ENCODE data around the gene PRMT5.
"Not testable (repeated sequence)": the region's sequence is repeated elsewhere in the genome, so short reads cannot be mapped to it uniquely, and the experiment has no call there.

PRMT5 gene

DNA sequence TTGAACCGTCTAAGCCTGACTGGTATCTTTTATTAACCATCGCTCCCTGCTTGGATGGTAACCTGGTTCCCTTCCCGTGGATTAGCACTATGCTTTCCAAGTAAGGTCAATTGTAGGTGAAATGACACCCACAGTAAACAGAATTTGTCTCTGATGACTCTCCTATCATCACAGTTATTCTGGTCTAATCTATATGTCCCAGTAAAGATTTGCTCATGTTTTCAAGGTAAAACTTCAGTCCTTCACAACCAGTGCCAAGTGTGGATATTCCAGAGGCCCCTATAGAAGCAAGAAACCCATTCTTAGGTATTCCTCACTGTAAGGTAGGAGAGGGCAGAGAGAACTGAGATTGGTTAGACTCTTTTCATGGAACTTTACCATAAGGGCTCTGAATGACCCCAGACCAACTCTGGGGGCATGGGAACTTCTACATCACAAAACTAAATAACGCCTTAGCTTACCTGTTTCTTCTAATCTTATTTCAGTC, 37.6 kb upstream of the PRMT5 start:
- H3K9me3 ChIP-seq (ENCODE audit: control insufficient read depth, insufficient read depth, low read length), result no peaks in the 10 kb centered on the region
- H3K27ac ChIP-seq (ENCODE audit: low read depth, low read length), result no peak overlapping the region
- no peak overlapping the region for H3K4me3 ChIP-seq (ENCODE audit: low read depth, low read length)
- H3K9ac ChIP-seq (ENCODE audit: low read depth, low read length), result no peak overlapping the region
- H3K27me3 ChIP-seq (ENCODE audit: control insufficient read depth, insufficient read depth, low read length), result no peaks in the 10 kb centered on the region
- H3K4me1 ChIP-seq (ENCODE audit: control insufficient read depth, insufficient read depth, low read length), result no peaks in the 10 kb centered on the region
- H3K36me3 ChIP-seq (ENCODE audit: control insufficient read depth, insufficient read depth, low read length), result peaks cover 14% of the 10 kb centered on the region

DNA sequence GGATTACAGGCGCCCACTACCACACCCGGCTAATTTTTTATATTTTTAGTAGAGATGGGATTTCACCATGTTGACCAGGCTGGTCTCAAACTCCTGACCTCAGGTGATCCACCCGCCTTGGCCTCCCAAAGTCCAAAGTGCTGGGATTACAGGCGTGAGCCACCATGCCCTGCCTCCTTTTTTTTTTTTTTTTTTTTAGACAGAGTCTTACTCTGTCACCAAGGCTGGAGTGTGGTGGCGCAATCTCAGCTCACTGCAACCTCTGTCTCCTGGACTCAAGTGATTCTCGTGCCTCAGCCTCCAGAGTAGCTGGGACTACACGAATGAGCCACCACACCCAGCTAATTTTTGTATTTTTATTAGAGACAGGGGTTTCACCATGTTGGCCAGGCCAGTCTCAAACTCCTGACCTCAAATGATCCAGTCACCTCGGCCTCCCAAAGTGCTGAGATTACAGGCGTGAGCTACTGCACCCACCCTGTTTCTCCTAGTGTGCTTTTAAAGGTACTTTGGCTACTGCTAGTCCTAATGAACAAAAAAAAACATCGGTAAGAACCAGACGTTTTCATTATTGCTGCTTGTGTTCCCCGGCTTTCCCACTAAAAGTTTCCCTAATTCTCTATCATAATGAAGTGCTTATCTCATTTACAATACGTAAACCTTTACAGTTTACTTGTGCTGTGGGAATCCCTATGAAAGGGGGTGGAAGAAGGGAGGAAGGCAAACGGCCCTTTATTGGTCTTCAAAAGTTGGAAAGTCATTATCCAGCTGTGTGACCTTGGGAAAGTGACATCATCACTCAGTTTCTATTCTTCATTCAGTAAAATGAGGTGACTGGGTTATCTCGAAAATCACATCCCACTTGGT, 37.0 kb upstream of the PRMT5 start:
- H3K36me3 ChIP-seq (ENCODE audit: control insufficient read depth, insufficient read depth, low read length); H3K27ac ChIP-seq (ENCODE audit: low read depth, low read length); H3K4me1 ChIP-seq (ENCODE audit: control insufficient read depth, insufficient read depth, low read length); H3K9me3 ChIP-seq (ENCODE audit: control insufficient read depth, insufficient read depth, low read length); H3K9ac ChIP-seq (ENCODE audit: low read depth, low read length); H3K27me3 ChIP-seq (ENCODE audit: control insufficient read depth, insufficient read depth, low read length); H3K4me3 ChIP-seq (ENCODE audit: low read depth, low read length): not testable (repeated sequence)

DNA sequence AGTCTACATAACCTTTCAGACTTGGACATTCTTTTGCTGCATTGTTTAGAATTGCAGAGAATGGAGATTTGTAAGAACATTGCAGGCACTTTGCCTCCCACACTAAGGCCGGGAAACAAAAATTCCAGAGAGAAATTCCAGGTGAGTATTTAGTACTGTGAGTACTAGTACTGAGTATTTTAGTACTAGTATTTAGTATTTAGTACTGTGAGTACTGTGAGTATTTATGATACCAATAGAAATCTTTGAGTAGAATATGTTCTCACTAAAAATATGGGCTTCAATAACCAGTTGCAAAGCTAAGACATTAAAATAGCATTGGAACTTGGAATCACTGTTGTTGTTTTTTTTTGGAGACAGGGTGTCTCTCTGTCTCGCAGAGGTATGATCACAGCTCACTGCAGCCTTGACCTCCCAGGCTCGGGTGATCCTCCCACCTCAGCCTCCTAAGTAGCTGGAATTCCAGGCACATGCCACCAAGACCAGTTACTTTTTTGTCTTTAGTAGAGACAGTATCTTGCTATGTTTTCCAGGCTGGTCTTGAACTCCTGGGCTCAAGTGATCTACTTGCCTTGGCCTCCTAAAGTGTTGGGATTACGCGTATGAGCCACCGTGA, 33.0 kb upstream of the PRMT5 start:
- Histone ChIP-seq H3K9me3 (ENCODE audit: control insufficient read depth, insufficient read depth, low read length) (no peaks in the 10 kb centered on the region), H3K27ac (ENCODE audit: low read depth, low read length) (no peak overlapping the region), H3K36me3 (ENCODE audit: control insufficient read depth, insufficient read depth, low read length) (no peaks in the 10 kb centered on the region), H3K4me1 (ENCODE audit: control insufficient read depth, insufficient read depth, low read length) (no peaks in the 10 kb centered on the region), H3K4me3 (ENCODE audit: low read depth, low read length) (no peak overlapping the region), H3K9ac (ENCODE audit: low read depth, low read length) (no peak overlapping the region), H3K27me3 (ENCODE audit: control insufficient read depth, insufficient read depth, low read length) (no peaks in the 10 kb centered on the region)

DNA sequence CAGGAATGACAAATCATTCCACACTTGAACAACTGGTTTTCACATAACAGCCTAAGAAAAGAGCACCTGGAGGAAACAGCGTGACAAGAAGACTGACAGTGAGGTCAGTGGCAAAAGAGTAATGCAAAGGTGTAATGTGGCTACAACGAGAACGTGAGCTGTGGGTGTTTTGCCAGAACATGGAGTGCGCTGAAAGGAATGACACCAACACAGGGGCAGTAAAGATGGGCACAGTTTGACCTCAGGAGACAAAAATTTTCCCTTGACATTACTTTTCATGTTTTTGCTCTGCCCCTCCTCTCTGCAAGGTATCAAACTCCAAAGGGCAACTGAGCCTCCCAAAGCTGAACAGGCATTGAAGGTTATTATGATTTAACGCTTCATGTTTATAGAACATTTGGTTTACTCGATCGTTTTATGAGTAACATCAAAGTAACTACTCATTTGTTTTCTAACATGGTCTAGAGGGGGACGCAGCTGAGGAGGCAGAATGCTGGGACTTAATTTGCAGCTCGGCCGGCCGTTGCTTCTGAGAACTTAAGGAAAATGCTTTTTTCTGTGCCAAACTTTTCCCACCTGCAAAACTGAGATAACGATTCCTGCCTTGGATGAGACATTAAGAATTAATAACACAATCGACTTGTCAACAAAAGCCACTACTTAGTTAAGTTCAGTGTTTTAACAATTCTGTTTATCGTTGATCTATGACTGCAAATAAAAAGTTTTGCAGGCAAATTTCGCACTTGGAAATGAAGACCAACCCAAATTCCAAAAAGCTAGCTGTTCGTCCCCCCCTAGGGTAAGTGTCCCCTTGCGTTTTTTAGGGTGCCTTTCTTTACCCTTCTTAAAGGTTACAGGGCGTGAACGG, 26.8 kb upstream of the PRMT5 start:
- H3K36me3 ChIP-seq (ENCODE audit: control insufficient read depth, insufficient read depth, low read length), result peaks cover 21% of the 10 kb centered on the region
- no peaks in the 10 kb centered on the region for H3K9me3 ChIP-seq (ENCODE audit: control insufficient read depth, insufficient read depth, low read length)
- peaks cover 7% of the 10 kb centered on the region for H3K4me1 ChIP-seq (ENCODE audit: control insufficient read depth, insufficient read depth, low read length)
- H3K9ac ChIP-seq (ENCODE audit: low read depth, low read length), result peak overlapping the region; percentile 91
- H3K27me3 ChIP-seq (ENCODE audit: control insufficient read depth, insufficient read depth, low read length), result no peaks in the 10 kb centered on the region
- peak overlapping the region; percentile 99 for H3K27ac ChIP-seq (ENCODE audit: low read depth, low read length)
- H3K4me3 ChIP-seq (ENCODE audit: low read depth, low read length), result peak overlapping the region; percentile 75

DNA sequence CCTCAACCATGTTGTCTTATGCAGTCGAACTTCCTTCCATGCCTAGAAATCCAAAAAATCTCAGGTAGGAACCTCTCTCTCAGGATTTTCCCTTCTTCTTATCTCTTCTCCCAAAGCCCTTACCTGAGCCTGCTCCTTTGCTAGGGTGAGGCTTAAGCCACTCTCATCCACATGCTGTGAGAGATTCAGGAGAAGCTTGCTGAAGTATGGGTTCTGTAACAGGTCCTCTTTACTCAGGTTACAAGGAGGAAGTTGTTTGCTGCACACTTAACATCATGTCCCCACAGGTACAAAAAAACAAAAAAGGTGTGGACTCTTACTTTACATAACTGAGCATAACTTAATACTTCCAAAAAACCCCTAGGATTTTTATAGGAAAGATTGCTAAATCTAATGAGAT, 23.2 kb upstream of the PRMT5 start:
- H3K27me3 ChIP-seq (ENCODE audit: control insufficient read depth, insufficient read depth, low read length), result no peaks in the 10 kb centered on the region
- no peak overlapping the region for H3K27ac ChIP-seq (ENCODE audit: low read depth, low read length)
- peaks cover 42% of the 10 kb centered on the region for H3K36me3 ChIP-seq (ENCODE audit: control insufficient read depth, insufficient read depth, low read length)
- H3K9me3 ChIP-seq (ENCODE audit: control insufficient read depth, insufficient read depth, low read length), result no peaks in the 10 kb centered on the region
- no peak overlapping the region for H3K9ac ChIP-seq (ENCODE audit: low read depth, low read length)
- H3K4me3 ChIP-seq (ENCODE audit: low read depth, low read length), result no peak overlapping the region
- peaks cover 7% of the 10 kb centered on the region for H3K4me1 ChIP-seq (ENCODE audit: control insufficient read depth, insufficient read depth, low read length)

DNA sequence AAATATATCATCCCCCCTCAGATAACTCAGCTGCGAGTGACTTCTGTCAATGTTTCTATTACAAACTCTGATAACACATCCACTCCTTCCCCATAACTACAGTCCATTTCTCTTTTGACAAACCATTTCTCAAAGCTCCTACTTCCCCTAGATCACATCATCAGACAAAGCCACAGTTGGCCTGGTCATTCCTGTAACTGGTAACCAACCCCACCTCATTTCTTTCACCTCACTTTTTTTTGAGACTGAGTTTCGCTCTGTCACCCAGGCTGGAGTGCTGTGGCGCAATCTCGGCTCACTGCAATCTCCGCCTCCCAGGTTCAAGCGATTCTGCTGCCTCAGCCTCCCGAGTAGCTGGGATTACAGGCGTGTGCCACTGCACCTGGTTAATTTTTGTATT, 22.6 kb upstream of the PRMT5 start:
- H3K9me3 ChIP-seq (ENCODE audit: control insufficient read depth, insufficient read depth, low read length); H3K9ac ChIP-seq (ENCODE audit: low read depth, low read length); H3K27me3 ChIP-seq (ENCODE audit: control insufficient read depth, insufficient read depth, low read length); H3K4me1 ChIP-seq (ENCODE audit: control insufficient read depth, insufficient read depth, low read length); H3K4me3 ChIP-seq (ENCODE audit: low read depth, low read length); H3K27ac ChIP-seq (ENCODE audit: low read depth, low read length): not testable (repeated sequence)
- peaks cover 48% of the 10 kb centered on the region for H3K36me3 ChIP-seq (ENCODE audit: control insufficient read depth, insufficient read depth, low read length)

DNA sequence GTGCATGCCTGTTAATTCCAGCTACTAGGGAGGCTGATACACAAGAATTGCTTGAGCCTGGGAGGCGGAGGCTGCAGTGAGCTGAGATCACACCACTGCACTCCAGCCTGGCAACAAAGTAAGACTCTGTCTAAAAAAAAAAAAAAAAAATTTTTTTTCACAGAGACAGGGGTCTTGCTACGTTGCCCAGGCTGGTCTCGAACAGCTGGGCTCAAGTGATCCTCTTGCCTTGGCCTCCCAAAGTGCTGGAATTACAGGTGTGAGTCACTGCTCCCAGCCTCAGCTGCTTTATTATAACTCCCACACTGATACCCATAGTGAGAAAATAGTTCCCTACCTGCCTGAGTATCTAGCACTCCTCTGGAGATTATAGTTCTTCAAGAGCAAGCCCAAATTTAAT, 16.5 kb upstream of the PRMT5 start:
- Histone ChIP-seq H3K9ac (ENCODE audit: low read depth, low read length) (no peak overlapping the region), H3K36me3 (ENCODE audit: control insufficient read depth, insufficient read depth, low read length) (peaks cover 40% of the 10 kb centered on the region), H3K27me3 (ENCODE audit: control insufficient read depth, insufficient read depth, low read length) (no peaks in the 10 kb centered on the region), H3K4me1 (ENCODE audit: control insufficient read depth, insufficient read depth, low read length) (no peaks in the 10 kb centered on the region), H3K27ac (ENCODE audit: low read depth, low read length) (no peak overlapping the region), H3K9me3 (ENCODE audit: control insufficient read depth, insufficient read depth, low read length) (no peaks in the 10 kb centered on the region), H3K4me3 (ENCODE audit: low read depth, low read length) (no peak overlapping the region)

DNA sequence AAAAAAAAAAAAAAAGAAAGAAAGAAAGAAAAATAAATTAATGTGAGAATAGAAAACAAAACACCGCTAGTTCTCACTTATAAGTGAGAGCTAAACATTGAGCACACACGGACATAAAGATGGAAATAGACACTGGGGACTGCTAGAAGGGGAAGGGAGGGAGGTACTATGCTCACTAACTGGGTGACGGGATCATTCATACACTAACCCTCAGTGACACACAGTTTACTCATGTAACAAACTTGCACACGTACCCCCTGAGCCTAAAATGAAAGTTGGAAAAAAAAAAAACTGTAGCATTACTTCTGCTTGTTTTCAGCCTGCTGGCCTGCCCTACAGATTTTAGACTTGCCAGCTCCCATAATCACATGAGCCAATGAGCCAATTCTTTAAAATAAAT, 10.5 kb upstream of the PRMT5 start:
- Histone ChIP-seq H3K9ac (ENCODE audit: low read depth, low read length) (no peak overlapping the region), H3K9me3 (ENCODE audit: control insufficient read depth, insufficient read depth, low read length) (no peaks in the 10 kb centered on the region), H3K27ac (ENCODE audit: low read depth, low read length) (no peak overlapping the region), H3K4me3 (ENCODE audit: low read depth, low read length) (no peak overlapping the region), H3K36me3 (ENCODE audit: control insufficient read depth, insufficient read depth, low read length) (peaks cover 3% of the 10 kb centered on the region; the same call in 1 of the 2 replicates), H3K4me1 (ENCODE audit: control insufficient read depth, insufficient read depth, low read length) (no peaks in the 10 kb centered on the region), H3K27me3 (ENCODE audit: control insufficient read depth, insufficient read depth, low read length) (no peaks in the 10 kb centered on the region)

DNA sequence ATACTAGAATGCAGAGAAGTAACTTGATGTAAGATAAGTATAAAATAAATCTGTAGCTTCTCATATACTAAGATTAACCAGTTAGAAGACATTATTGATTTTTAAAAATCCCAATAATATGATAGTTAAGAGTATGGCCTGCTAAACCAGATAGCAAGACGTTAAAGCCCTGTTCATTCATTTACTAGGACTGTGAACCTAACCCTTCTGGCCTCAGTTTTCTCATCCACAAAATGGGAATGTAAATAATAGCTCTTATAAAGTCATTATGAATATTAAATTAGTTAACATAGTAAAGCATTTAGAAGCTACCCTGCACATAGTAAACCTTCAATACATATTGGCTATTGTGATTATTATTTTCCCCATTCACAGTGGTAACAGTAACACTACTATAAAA, 6.0 kb upstream of the PRMT5 start:
- H3K4me1 ChIP-seq (ENCODE audit: control insufficient read depth, insufficient read depth, low read length), result no peaks in the 10 kb centered on the region
- H3K27ac ChIP-seq (ENCODE audit: low read depth, low read length), result no peak overlapping the region
- H3K9ac ChIP-seq (ENCODE audit: low read depth, low read length), result no peak overlapping the region
- no peaks in the 10 kb centered on the region for H3K27me3 ChIP-seq (ENCODE audit: control insufficient read depth, insufficient read depth, low read length)
- no peaks in the 10 kb centered on the region for H3K36me3 ChIP-seq (ENCODE audit: control insufficient read depth, insufficient read depth, low read length)
- no peaks in the 10 kb centered on the region for H3K9me3 ChIP-seq (ENCODE audit: control insufficient read depth, insufficient read depth, low read length)
- no peak overlapping the region for H3K4me3 ChIP-seq (ENCODE audit: low read depth, low read length)

DNA sequence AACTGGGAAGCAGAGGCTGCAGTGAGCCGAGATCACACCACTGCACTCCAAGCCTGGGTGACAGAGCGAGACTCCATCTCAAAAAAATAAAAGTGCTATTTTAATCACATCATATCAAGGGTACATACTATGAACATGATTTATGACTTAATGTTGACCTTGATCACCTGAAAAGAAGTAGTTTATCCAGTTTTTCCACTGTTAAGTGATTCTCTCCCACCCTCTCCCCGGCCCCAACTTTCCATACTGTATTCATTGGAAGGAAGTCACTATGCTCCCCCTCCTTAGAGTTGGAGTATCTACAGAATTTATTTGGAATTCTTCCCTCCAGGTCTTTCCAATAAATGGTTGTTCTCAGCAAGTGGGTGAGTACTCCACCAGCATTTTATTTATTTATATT, 3.0 kb upstream of the PRMT5 start:
- Histone ChIP-seq H3K27me3 (ENCODE audit: control insufficient read depth, insufficient read depth, low read length) (no peaks in the 10 kb centered on the region), H3K4me3 (ENCODE audit: low read depth, low read length) (no peak overlapping the region), H3K27ac (ENCODE audit: low read depth, low read length) (no peak overlapping the region), H3K9ac (ENCODE audit: low read depth, low read length) (no peak overlapping the region), H3K9me3 (ENCODE audit: control insufficient read depth, insufficient read depth, low read length) (no peaks in the 10 kb centered on the region), H3K36me3 (ENCODE audit: control insufficient read depth, insufficient read depth, low read length) (peaks cover 4% of the 10 kb centered on the region), H3K4me1 (ENCODE audit: control insufficient read depth, insufficient read depth, low read length) (no peaks in the 10 kb centered on the region)
